GM19372 (cell line): ENCODE measurements around the gene ADSS1.

ENCODE experiments used
- ATAC-seq: cut with Tn5 transposase; IDR thresholded peaks from one replicate; pipeline ENCODE4 v1.9.1; 2021; ENCODE audit warnings: mild to moderate bottlenecking, low read depth, moderate library complexity; ENCODE audit not compliant: unreplicated experiment

Gene ADSS1

DNA sequence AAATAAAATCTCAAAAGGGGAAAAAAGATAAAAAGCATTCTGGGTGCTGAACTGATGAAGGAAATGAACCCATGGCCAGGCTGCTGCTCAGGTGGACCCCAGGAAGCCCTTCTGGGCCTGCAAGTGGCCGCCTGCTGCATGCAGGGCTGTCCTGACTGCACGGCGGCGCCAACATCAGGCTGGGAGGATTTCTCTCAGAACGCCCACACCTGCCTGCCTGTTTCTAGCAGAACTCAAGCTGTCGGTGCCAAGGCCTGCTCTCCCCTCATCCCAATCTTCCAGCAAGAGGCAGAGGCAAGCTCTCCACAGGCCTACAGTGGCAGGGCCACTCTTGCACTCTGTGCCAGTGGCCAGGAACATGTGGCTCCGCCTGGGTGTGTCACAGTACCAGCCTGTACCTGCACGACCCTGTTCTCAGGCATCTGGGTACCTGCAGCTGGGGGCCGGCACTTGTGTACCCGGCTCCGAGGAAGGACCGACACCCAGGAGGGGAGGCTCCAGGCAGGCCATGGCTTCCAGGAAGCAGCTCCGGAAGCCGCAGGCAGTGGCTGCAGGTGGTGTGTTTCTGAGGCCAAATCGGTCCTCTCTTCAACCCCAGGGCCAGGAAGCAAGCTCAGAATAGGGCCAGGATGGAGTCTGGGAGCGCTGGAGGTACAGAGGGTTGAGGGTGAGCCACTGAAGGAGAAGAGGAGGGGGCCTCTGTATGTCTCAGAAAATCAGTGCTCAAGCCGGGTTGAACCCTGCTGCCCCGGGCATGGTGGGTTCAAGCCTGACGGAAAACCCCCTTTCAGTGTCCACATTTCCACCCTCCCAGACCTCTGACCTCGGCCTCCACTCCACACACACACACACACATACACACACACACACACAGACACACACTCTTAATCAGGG, 37.2 kb upstream of the ADSS1 start:
- ATAC-seq: no peak

DNA sequence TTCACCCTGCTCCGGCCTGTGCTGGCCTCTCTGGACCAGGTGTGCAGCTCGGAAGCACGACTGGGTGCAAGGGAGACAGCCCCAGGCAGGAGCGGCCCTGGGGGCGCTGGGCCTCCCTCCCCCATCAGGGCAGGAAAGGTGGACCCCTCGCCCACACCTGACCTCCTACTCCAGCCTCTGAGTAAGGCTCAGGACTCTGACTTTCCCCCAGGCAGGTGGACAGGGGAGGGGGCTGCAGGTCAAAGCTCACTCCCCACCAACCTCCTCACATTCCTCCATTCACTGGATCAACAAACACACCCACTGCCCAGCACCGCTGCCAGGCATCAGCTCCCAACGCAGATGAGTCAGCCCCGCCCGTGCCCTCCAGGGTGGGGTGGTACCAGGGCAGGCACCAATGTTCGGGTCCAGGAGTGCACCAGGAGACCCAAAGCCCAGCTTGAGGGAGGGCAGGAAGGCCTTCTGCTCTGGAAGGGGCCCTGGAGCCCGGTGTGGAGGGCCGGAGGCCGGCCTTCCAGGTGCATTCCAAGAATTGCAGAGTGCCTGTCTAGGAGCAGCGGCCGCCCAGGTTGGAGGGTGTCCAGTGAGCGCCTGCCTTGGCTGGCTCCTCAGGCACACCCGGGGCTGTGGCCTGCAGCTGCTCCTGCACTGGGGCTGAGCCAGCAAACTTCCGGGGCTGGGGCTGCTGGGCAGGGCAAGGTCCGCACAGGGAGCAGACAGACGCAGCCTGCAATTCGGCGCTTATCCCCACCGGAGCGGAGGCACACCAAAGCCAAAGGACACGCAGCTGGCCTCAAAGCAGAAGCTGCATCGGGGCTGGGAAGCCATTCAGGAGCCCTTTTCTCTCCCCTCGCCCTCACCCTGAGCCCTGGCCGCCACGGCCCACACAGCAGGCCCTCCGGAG, 36.2 kb upstream of the ADSS1 start:
- no peak for ATAC-seq

DNA sequence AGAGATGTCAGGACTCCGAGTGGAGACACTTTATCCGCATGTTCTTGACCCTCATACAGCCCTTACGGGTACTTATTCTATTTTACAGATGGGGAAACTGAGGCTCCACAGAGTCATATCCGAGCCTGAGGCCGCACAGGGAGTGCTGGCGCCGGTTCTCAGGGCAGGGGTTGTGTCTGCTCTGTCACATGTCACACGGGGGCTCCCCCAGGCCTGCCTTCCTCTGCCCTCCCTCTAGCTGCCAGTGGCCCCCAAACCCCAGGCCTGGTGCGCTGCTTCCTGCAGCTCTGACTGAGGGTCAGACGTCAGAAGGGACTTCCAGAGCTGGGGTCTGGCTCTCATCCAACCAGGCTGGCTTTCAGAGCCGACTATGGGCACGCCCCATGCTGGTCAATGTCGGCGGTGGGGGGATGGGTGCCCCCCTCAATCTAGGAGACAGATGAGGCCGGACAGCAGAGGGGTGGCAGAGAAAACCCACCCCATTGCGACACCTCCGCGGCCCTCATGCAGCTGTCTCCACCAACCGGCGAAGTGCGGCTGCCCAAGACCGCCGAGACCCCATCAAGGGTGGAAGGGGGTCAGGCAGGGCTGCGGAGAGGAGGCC, 35.4 kb upstream of the ADSS1 start:
- ATAC-seq: no peak

DNA sequence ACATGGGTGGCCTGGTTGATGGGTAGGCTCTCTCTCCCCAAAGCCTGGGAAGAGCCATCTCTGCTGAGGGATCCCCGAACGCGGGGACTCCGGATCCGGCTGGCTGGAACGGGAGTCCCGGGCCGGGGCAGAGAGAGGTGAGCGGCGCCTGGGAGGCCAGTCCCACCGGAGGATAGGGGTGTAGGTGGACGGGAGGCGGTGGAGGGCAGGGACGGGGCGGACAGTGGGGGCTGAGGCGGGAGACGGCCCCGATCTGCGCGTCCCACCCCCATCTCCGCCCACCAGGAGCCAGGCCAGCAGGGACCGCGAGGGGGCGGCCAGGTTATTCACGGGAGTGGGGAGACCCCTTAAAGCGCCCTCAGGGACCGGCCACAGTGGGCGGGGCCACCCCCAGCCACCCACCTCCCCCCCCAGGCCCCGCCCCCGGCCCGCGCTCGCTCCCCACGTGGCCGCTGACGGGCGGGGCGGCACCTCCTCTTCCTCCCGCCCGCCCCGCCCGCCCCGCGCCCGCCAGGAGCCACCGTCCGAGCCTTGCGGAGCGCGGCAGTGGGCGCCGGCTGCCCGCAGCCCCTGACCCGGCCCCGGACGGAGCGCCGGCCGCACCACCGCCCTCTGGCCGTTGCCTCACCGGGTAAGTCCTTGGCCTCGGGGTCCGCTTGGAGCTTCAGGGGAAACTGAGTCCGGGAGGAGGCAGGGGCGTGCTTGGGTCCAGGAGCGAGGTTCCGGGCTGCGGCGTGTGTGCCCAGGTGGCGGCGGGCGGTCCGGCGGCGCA, 34.7 kb upstream of the ADSS1 start, which contains the start of gene INF2:
Gene INF2, plus strand, starts transcription at position 510 of the 772 bp plus-strand sequence. CDS start 11,748 bp downstream, outside the sequence.
- ATAC-seq: peak; percentile 50

DNA sequence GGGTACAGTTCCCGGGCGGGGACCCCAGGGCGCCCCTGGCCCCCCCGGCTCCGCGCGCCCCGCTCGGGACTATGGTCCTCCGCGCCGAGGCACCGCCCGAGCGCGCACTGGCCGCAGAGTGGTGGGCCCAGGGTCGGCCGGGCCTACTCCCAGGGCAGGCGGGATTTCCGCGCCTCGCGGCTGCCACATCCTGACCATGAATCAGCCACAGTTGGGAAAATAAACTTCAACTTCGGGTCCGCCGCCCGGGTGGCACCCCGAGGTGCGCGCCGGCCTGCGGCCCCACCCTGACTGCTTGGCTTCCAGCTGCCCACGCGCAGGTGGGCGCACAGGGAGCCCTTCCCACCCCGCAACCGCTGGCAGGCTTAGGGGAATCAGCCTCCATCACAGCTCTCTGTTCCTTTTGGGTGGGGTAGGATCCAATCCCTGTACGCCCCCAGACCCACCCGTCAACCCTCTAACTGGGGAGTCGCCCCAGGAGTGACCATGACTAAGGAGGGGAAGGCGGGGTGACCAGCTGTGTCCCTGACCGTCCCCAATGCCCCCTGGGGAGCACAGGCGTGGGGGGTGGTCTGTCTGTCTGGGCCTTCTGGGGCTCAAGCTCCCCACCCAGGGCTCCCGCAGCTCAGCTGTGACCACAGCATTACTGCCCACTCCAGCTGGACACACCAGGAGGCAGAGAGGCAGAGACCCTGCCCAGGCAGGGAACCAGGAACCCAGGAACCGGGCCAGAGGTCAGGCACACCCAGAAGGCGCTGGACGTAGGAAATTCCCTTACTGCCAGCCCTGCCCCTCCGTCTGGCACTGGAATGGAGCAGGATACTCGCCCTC, 33.9 kb upstream of the ADSS1 start:
- ATAC-seq: no peak

DNA sequence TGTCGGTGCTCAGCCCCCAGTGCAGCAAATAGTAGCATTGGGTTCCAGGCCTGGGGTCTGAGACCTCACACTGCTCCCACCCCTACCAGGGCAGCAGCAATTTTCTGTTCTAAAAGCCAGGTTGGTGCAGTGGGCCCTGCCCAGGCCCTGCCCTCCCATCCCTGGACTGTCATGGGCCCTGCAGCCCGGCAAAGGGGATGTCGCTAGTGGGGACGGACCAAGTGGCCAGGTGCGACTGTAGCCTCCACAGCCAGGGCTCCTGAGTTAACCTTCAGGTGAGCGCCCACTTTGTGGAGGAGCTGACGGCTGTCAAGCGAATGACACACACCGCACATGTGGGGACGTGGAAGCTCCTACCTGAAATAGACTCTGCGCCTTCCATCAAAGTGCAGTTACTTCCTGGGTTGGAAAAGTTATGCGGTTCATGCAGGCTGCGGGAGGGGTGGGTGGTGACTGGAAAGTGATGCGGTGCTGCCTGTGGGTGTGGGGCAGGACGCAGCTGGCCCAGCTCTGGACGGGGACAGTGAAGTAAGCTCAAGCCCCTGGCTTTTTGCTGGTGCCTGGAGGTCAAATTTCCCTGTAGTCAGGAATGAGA, 33.1 kb upstream of the ADSS1 start:
- ATAC-seq: no peak

DNA sequence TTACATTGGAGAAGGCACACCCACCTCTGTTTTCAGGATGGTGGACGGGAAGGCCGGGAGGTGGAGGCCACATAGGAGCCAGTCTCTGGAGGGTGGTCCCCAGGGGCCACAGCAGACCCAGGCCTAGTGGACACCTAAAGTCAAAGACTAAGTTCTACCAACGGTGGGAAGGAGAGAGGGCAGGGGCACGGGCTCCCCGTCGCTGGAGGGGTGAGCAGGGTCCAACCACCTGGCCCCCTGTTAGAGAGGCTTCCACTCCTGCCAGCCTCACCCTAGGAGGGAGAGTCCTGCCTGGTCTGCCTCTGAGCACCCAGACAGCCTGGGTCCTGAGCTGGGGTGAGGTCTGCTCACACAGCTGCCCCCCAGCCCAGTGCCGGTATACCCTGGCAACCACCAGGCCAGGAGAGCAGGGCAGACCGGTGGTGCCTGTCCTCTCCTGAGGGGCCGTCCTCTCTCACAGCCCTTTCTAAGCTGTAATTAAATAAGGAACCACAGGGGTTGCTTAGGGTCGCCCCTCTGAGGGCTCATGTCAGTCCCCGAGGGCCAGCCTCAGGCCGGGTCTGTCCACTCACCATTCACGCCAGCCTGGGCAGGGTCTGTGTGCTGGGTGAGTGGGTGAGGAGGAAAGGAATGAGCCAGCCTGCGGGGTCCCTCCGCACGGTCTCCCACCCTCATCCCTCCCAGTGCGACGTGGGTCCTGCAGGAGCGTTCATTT, 32.3 kb upstream of the ADSS1 start:
- ATAC-seq: no peak

DNA sequence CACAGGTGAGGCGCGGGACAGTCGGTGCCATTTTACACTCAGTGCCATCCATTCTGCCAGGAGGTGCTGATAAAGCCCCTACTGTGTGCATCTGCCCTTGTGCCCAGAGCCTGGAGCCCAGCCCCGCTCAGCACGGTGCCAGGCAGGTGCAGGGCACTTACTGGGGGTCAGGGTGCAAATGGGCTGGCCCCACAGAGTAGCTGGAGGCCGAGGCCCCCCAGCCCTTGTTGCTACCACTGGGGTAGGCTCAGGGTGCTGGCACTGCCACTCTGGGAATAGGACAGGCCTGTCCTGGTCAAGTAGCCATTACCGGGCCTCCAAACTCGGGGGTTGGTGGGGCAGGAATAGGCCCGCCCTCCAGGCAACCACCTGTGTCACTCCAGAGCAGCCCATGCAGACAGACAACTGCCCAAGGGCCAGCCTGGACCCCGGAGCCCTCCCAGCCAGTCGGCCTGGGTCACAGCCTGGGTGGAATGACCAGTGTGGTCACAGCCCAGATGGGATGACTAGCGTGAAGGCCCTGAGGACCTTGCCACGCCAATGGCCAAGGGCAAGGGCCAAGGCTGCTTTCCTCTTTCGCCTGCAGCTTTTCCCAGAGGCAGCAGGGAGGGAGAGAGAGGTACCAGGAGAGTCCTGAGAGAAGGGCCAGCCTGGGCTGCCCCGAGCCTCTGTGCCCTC, 31.6 kb upstream of the ADSS1 start:
- no peak for ATAC-seq

DNA sequence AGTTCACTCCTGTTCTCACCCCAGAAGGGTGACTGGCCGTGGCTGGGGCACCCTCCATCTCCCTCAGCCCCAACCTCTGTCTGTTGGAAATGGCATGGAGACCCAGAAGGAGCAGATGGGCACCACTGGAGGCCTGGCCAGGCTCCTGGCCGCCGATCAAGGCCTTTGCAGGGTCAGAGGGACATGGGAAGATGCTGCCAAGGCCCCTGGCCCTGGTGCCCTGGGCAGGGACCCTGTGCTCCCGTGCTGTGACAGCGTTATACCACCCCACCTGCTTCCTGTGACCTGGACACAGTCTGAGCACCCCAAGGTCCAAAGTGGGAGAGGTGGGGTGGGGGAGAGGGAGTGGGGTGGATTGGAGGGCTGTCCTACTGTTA, 31.1 kb upstream of the ADSS1 start:
- ATAC-seq: no peak

DNA sequence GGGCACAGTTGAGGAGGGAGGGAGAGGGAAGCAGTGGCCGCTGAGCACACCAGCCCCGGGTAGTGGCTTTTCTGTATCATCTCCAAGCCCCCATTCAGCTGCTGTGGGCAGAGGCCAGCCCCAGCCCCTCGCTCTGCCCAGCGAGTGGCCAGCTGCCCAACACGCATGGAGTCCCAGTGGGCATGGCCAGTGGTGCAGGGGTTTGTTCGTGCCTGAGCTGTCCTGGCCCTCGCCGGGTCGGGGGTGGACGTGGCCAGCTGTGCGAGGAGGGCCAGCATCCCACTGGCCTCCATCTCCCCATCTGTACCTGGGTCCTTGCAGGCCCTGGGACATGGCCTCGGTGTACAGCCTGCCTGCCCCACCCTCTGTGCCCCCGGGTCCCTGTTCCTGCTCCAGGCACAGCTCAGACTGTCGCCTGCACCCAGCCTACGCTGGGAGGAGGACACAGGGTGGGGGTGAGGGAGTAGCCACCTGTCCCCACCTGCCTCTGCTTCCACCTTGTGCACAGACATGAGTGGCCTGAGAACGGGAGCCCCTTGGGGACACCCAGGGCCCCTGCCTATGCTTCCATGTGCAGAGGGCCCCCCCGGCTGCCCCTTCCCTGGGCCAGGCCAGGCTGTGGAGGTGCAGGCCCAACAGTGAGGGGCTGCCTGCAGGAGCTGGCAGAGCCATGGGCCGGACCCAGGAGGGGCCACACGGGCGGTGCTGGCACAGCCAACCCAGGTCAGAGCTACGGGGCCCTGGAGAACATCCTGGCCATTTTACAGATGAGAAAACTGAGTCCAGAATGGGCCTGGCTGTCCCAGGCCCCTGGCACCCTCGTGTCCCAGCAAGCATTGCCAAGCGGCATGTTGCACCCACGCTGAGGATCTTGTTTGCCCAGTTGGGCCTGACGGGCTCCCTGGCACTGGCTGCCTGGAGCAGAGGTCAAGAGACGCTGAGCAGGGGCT, 30.3 kb upstream of the ADSS1 start:
- ATAC-seq: no peak

DNA sequence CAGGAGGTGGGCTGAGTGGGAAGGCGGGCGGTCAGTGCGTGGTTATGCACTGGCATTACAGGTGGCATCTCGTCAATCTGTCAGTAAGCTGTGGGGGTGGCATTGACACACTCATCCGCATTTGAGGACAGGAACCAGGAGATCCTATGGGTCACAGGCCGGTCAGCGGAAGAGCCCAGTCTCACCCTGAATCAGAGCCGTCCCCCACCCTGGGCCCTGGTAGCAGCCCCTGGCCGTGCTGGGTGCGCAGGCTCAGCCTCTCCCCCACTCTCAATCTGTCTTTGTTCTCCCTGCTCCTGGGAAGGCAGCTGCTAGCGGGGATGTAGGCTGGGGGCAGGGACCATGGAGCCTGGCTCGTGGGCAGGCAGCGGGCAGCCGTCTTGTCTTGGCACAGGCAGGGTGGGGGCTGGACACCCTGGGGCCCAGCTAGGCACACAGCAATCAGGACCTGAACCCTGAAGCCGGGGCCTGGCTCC, 29.5 kb upstream of the ADSS1 start:
- no peak for ATAC-seq

DNA sequence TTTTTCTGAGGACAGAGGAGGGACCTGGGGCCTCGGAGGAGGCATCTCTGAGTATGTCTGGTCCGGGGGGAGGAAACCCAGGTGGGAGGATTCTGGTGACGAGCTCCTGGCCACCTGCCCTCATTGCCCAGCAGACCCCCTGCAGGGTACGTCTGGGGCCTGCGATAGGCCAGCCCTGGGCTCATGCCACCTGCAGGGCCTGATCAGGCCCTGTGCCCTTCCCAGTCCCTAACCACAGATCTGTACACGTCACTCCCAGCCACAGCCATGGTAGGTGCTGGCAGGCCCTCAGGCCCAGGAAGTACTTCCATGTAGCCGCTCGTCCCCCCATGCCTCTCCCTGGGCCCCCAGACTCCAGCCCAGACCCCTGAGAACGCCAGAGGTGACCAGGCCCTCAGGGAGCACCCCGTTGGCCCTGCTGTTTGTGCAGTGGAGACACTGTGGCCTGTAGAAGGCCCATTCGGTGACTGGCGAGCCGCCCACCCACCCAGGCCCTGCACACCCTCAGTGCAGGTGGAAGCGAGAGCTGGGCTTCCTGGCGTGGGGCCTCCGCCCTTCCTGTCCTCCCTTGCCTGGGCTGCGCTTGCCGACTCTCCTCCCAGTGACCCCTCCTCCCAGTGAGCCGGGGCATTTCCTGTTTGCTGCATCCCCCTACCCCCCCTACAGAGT, 28.9 kb upstream of the ADSS1 start:
- ATAC-seq: no peak

DNA sequence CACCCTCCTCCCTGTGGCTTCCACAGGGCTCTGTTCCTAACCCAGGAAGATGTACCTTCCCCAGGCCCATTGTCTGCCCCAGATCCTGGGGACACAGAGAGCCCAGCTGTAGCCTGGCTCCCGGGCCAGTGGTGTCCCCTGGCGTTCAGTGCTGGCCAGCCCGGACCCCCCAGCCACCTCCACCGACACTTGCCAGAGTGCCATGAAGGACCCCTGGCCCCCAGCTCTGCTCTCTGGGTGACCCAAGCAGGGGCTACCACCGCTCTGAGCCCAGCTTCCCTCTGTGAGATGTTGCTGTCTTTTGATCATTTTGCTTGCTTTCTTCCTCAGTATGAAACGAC, 28.4 kb upstream of the ADSS1 start:
- ATAC-seq: no peak

DNA sequence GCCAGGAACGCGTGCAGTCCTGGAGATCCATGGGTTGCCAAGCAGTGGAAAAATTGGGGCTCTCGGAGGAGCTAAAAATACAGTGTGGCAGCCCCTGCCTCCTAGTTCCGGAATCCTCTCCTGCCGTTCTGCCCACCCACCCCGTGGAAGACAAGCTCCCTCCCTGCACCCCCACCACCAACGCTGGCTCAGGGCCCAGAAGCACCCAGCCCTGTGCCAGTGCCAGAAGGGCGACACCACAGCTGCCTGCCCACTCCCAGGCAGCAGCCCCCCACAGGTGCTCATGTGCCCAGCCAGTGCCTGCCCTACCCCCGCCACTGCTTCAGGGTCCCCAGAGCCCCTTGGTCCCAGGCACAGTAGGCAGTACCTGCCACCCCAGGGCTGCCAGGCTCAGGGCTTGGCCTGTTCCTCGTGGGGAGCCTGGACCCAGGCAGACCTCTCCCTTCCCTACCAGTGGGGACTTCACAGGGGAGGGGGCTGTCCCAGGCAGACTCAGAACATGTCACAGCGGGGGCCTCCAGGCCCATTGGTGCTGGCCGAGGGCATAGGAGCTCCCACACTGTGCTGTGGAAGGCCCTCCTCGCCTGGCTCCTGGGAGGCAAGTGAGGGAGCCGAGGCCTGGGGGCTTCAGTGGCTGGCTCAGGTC, 27.2 kb upstream of the ADSS1 start:
- ATAC-seq: no peak

DNA sequence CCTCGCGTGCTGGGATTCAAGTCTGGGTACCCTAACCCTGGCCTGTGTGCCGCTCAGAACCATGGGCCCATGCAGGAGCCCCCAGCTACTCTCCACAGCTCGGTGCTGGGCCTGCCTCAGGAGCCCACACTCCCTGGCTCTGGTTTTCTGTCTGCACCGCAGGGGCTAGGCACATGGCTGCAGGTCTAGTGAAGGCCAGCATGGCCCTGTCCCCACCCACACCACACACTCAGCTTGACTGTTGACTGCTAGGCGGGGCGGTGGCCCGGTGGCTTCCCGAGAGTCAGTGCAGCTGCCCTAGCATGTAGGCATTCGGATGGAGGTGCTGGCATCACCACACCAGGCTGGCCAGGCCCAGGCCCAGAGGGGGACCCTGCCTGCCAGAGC, 26.7 kb upstream of the ADSS1 start:
- no peak for ATAC-seq
